Measurements from ENCODE around the gene CTIF. TPM values are rescaled to one million over a fixed set of nuclear protein-coding genes. Genes with fewer than 3 reads are reported as not detected.

CTIF gene
- polyA plus RNA-seq, 1 donor: 18.9 TPM

GRCh38 chr18:48551100-48551499 is 12.3 kb downstream of the CTIF start:
- no peak for DNase-seq

DNA sequence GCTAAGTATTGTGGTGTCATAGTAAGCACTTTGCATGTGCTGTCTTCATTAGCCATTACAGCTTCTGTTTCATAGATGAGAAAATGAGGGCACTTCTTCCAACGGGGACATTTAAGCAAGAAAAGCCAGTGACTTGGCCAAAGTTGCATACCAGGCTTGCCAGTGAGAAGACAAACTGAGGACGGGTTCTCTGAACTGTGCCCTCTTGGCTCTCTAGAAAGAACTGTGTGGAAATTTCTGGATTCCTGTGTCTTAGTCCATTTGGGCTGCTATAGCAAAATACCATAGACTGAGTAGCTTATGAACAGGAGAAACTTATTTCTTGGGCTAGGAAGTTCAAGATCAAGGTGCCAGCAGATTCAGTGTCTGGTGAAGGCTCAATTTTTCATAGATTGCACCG is 13.3 kb downstream of the CTIF start:
- DNase-seq: no peak

DNA sequence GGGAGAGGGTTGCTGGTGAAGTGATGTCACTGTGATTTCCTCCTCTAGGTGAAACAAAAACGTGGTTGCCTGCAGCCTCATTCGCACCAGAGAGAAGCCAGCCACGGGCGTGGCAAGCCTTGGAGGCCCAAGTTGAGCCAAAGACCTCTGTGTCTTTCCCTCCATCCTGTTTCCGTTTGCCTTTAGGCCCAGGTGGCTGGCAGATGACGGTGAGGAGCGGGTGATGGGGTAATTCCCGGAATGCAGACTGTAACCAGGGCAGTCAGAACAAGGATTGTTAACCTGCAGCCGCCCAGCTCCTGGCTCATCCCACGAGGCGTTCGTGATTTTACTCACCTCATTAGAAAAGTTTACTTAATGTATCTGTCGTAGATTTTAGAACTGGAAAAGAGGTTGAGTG is 14.4 kb downstream of the CTIF start:
- no peak for DNase-seq

GRCh38 chr18:48554610-48555400 is 16.0 kb downstream of the CTIF start:
- DNase-seq: no peak

- no peak for DNase-seq
Measured at GRCh38 chr18:48555465-48555995, 16.7 kb downstream of the CTIF start.

DNA sequence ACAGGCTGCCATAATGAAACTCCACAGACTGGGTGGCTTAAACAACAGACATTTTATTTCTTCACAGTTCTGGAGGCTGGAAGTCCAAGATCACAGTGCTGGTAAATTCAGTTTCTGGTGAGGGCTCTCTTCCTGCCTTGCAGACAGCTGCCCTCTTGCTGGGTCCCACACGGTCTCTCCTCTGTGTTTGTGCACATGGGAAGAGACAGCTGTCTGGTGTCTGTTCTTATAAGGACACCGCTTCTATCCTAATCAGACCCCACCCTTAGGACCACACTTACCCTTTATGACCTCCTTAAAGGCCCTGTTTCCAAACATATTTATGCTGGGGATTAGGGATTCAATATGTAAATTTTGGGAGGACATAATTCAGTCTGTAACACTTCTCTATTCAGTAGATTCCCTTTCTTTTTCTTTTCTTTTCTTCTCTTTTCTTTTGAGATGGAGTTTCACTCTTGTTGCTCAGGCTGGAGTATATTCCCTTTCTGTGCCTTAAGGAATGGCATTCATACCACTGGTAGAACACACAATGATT is 18.9 kb downstream of the CTIF start:
- no peak for DNase-seq

- DNase-seq: no peak
Measured at GRCh38 chr18:48558248-48558647, 19.4 kb downstream of the CTIF start.

GRCh38 chr18:48560491-48560890 is 21.7 kb downstream of the CTIF start:
- DNase-seq: no peak

- DNase-seq: no peak
Measured at GRCh38 chr18:48562075-48562474, 23.2 kb downstream of the CTIF start.

DNA sequence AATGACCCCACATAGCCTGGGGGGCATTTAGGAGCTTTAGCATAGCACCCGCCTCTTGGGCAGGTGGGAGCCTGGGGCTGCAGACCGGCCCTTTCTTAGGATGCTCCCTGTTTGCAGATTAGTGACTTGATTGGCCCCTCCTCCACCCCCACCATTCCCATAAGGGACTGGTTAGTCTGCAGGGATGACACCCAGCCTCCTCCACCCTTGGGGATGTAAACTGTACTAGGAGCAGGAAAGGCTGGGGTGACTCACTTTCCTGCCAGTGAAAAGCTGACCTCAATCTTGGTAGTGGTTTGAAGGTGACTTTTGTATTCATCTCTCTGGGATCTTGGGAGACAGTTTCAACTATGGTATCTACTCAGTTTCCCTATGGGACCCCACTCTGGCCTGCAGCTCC is 24.2 kb downstream of the CTIF start:
- DNase-seq: no peak

GRCh38 chr18:48564139-48564538 is 25.3 kb downstream of the CTIF start:
- DNase-seq: no peak

DNA sequence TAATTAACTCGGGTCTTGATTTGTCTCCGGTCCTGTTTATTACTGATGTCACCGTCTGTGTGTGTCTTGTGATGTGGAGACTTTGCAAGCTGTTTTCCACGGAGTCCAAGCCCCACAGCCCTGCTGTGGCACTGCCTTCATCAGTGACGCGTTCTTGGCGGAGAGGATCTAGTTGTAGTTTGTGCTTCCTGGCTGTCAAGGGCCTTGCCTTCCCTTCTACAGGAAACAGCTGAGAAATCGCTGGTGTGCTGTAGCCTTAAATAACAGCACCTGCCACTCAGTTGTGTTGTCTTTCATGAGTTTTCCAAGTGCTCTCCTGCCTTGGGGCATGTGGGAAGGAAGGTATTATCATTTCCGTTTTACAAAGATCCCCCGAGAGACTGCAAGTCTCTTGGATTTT is 26.3 kb downstream of the CTIF start:
- DNase-seq: no peak

- DNase-seq: no peak
Measured at GRCh38 chr18:48566589-48566988, 27.8 kb downstream of the CTIF start.

GRCh38 chr18:48567388-48567787 is 28.6 kb downstream of the CTIF start:
- no peak for DNase-seq

DNA sequence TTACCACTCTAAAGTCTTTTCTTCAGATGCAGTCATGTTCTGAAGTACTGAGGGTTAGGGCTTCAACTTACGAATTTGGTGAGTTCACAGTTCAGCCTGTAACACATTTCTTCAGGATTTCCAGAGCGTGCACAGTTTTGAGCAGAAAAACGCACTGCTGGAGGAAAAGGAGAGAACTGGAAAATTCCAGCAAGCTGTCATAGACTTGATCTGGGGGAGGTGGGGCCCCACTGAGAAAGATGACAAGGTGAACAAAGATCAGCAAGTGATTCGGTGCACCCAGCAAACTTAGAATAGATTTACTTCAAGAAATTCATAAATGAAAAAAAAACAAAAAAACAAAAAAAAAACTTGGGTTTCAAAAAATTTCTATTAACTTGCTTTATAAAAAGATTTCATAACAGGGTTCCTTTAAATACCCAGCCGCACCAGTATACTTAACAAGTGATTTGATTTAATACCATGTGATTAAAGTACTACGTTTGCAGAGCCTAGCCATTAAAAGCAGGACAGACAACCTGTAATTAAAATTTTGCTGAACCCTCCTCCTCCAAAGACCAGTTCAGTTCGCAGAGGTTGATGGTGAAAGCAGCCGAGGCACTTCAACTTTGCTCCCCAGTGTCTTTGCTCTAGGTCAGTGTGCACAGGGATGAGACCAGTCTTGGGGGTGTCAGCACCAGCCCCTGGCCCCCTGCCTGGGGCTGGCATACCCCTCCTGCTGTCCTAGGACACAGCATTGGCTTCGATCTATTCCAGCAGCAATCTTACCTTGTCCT is 30.5 kb downstream of the CTIF start:
- no peak for DNase-seq

GRCh38 chr18:48569915-48570264 is 31.1 kb downstream of the CTIF start:
- no peak for DNase-seq

DNA sequence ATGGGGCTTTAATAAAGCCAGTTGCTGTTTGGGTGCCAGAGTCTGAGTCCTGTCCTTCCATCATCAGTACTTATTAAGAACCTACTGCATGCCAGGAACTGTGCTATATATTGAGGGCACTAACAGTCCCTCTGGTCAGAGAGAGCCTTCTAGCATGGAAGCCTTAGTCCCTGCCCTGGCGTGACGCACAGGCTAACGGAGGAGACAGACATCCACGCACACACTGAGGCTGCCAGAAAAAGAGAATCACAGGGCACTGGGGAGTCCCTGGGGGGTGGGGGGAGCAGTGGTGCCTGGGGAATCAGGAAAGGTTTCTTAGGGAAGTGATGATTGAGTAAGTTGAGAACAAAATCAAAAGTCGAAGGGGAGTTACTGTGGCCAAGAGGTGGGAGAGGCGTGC is 31.5 kb downstream of the CTIF start:
- DNase-seq: no peak

- DNase-seq: no peak
Measured at GRCh38 chr18:48571639-48572384, 33.0 kb downstream of the CTIF start.

- DNase-seq: no peak
Measured at GRCh38 chr18:48572402-48573126, 33.7 kb downstream of the CTIF start.

- no peak for DNase-seq
Measured at GRCh38 chr18:48573632-48574283, 34.9 kb downstream of the CTIF start.

DNA sequence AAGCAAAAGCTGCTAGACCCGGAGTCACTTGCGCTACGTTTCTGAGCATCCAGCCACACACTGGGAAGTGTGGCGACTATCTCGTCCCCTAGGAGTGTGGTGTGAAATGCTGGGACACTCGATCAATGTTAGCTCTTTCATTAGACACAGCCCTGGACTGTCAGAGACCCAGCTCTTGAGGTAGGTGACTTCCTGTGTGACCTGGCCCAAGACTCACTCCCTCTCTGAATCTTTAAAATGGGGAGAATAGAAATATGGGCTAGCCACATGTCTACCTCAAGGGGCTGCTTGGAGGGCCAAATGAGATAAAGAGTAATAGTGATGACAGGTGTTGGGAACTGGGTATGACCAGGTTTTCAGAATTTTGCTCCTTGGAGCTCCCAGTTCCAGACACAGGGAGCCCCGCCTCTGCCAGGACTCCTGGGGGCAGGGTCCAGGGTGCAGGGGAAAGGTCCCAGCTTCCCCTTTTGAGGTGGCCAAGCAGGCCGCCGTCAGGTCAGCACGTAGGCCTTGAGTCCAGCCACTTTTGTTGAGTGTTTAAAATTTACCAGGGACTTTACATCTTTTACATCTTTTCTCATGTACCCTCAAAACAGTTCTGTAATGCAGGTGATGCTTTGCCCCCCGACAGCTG is 36.0 kb downstream of the CTIF start:
- no peak for DNase-seq

Data from left kidney (tissue), 2 donors.